Measurements from ENCODE around the gene INO80D.

INO80D gene

GRCh38 chr2:206098471-206098870 lies 12.5 kb upstream of the INO80D start:
- TF ChIP-seq ZFP3 (CRISPR knock-in tag; IDR thresholded peaks at IDR 0.05) (no peak), TCF4 (CRISPR knock-in tag; IDR thresholded peaks at IDR 0.05; ENCODE audit: borderline replicate concordance) (no peak), ZNF70 (CRISPR knock-in tag; IDR thresholded peaks at IDR 0.05) (no peak), OSR1 (CRISPR knock-in tag; IDR thresholded peaks at IDR 0.05) (no peak), PPARA (CRISPR knock-in tag; IDR thresholded peaks at IDR 0.05; ENCODE audit: borderline replicate concordance) (no peak), POU6F1 (CRISPR knock-in tag; IDR thresholded peaks at IDR 0.05; ENCODE audit: borderline replicate concordance, low read depth) (no peak), ZNF565 (CRISPR knock-in tag; conservative IDR thresholded peaks at IDR 0.05; ENCODE audit: low read depth) (no peak), CSDC2 (CRISPR knock-in tag; IDR thresholded peaks at IDR 0.05) (no peak), ESRRG (CRISPR knock-in tag; IDR thresholded peaks at IDR 0.05) (no peak), ZFP30 (CRISPR knock-in tag; IDR thresholded peaks at IDR 0.05) (no peak), TOX (CRISPR knock-in tag; IDR thresholded peaks at IDR 0.05; ENCODE audit: borderline replicate concordance) (no peak), GLIS3 (CRISPR knock-in tag; IDR thresholded peaks at IDR 0.05) (no peak), BACH2 (CRISPR knock-in tag; IDR thresholded peaks at IDR 0.05; ENCODE audit: borderline replicate concordance) (no peak), RARB (CRISPR knock-in tag; IDR thresholded peaks at IDR 0.05) (no peak), ARNTL (CRISPR knock-in tag; IDR thresholded peaks at IDR 0.05; ENCODE audit: borderline replicate concordance, low read depth) (no peak), ZC3H10 (CRISPR knock-in tag; IDR thresholded peaks at IDR 0.05) (no peak)
- TF ChIP-seq, protein P1, sequence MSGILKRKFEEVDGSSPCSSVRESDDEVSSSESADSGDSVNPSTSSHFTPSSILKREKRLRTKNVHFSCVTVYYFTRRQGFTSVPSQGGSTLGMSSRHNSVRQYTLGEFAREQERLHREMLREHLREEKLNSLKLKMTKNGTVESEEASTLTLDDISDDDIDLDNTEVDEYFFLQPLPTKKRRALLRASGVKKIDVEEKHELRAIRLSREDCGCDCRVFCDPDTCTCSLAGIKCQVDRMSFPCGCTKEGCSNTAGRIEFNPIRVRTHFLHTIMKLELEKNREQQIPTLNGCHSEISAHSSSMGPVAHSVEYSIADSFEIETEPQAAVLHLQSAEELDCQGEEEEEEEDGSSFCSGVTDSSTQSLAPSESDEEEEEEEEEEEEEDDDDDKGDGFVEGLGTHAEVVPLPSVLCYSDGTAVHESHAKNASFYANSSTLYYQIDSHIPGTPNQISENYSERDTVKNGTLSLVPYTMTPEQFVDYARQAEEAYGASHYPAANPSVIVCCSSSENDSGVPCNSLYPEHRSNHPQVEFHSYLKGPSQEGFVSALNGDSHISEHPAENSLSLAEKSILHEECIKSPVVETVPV (CRISPR knock-in tag; IDR thresholded peaks at IDR 0.05), result no peak
- ATAC-seq, result no peak

- TF ChIP-seq TSHZ2 (CRISPR knock-in tag; IDR thresholded peaks at IDR 0.05) (no peak), ESRRG (CRISPR knock-in tag; IDR thresholded peaks at IDR 0.05) (no peak), ZNF8 (CRISPR knock-in tag; IDR thresholded peaks at IDR 0.05) (no peak), ZFP3 (CRISPR knock-in tag; IDR thresholded peaks at IDR 0.05) (no peak), ZFP30 (CRISPR knock-in tag; IDR thresholded peaks at IDR 0.05) (no peak), TCF4 (CRISPR knock-in tag; IDR thresholded peaks at IDR 0.05; ENCODE audit: borderline replicate concordance) (no peak), ZC3H10 (CRISPR knock-in tag; IDR thresholded peaks at IDR 0.05) (no peak), POU6F1 (CRISPR knock-in tag; IDR thresholded peaks at IDR 0.05; ENCODE audit: borderline replicate concordance, low read depth) (no peak), ZNF565 (CRISPR knock-in tag; conservative IDR thresholded peaks at IDR 0.05; ENCODE audit: low read depth) (no peak), TOX (CRISPR knock-in tag; IDR thresholded peaks at IDR 0.05; ENCODE audit: borderline replicate concordance) (no peak), OSR1 (CRISPR knock-in tag; IDR thresholded peaks at IDR 0.05) (no peak)
Measured at GRCh38 chr2:206096876-206097275, 10.9 kb upstream of the INO80D start.

GRCh38 chr2:206095536-206096332 lies 9.8 kb upstream of the INO80D start:
- no peak for ATAC-seq
- TF ChIP-seq ZNF8 (CRISPR knock-in tag; IDR thresholded peaks at IDR 0.05) (no peak), RARB (CRISPR knock-in tag; IDR thresholded peaks at IDR 0.05) (no peak), TSHZ2 (CRISPR knock-in tag; IDR thresholded peaks at IDR 0.05) (no peak)

More at GRCh38 chr2:206096876-206097275, 10.9 kb upstream of the INO80D start:
- ATAC-seq, result no peak

All from SK-N-SH treated with all-trans-retinoic acid at 6 μM for 48 hours (cell line).